HL-60 (cell line): ENCODE results near the gene AKAP13.

ENCODE experiments used
- DNase-seq, 2 experiments: peaks; one replicate each; pipeline ENCODE4 v3.0.0-alpha.2; 2010 to 2020; ENCODE audit warnings: low read depth in 1 of 2, low spot score in 1 of 2
- H3K27ac ChIP-seq: fragments of 250-450 bp; sonication (Bioruptor Pico); replicated peaks from 2 replicates; pipeline ENCODE4 v1.5.1; 2020; ENCODE audit warnings: mild to moderate bottlenecking, moderate library complexity
- H3K27me3 ChIP-seq: fragments of 250-450 bp; sonication (Bioruptor Pico); 2 replicates; pipeline ENCODE4 v1.5.1; 2021; ENCODE audit warnings: mild to moderate bottlenecking, moderate library complexity; ENCODE audit not compliant: insufficient read depth, poor library complexity, severe bottlenecking
- H3K4me3 ChIP-seq: replicated peaks from 2 replicates; pipeline ENCODE4 v1.5.1; 2011; ENCODE audit warnings: mild to moderate bottlenecking, control low read depth, low read length; ENCODE audit not compliant: insufficient read depth
- GABPA ChIP-seq: IDR thresholded peaks from 2 replicates; pipeline ENCODE4 v1.6.1; 2012; ENCODE audit warnings: low read depth
- POLR2AphosphoS5 ChIP-seq: IDR thresholded peaks from 2 replicates; pipeline ENCODE4 v1.6.1; 2012; ENCODE audit warnings: low read depth
- SPI1 ChIP-seq: IDR thresholded peaks from 2 replicates; pipeline ENCODE4 v1.6.1; 2012; ENCODE audit warnings: low read depth, mild to moderate bottlenecking, borderline replicate concordance
- TF ChIP-seq, protein P1 (sequence below): IDR thresholded peaks from one replicate; pipeline ENCODE4 v1.5.1; 2011; ENCODE audit warnings: low read length, control low read depth, inconsistent platforms; ENCODE audit not compliant: insufficient read depth
- TF ChIP-seq, protein P2 (sequence below): IDR thresholded peaks from 2 replicates; pipeline ENCODE4 v1.6.1; 2012; ENCODE audit warnings: low read depth; ENCODE audit not compliant: insufficient replicate concordance

AKAP13 gene

DNA sequence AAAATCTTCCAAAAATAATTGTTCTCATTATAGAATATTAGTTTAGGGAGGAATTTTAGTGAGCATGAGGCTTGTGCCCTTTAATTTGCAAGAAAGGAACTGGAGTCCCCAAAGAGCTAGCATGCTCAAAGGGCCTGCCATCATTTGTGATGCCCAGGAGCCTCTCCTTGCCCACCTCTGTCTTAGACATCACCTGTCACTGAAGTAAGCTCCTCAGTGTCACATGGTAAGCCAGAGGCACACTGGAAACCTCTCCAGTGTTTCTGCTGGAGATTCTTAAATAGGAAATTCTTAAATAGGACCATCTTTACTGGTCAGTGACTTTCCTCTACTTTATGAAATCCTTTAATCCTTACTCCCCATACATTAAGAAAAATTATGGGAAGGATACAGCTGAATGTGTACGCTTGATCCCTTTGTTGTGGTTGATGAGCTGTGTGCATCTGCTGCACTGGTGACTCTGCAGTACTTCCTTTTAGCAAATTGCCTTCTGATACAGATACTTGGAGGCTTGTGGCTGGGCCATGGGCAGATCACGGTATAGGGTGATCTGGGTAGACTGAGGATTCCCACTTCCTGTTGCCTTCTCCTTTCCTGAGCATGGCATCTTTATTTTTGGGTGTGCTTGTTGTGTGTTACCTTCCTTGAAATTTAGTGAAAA lies 216.9 kb downstream of the AKAP13 start:
- no peak for TF ChIP-seq GABPA
- no peak for TF ChIP-seq POLR2AphosphoS5
- no peak for TF ChIP-seq SPI1
- TF ChIP-seq, protein P1, sequence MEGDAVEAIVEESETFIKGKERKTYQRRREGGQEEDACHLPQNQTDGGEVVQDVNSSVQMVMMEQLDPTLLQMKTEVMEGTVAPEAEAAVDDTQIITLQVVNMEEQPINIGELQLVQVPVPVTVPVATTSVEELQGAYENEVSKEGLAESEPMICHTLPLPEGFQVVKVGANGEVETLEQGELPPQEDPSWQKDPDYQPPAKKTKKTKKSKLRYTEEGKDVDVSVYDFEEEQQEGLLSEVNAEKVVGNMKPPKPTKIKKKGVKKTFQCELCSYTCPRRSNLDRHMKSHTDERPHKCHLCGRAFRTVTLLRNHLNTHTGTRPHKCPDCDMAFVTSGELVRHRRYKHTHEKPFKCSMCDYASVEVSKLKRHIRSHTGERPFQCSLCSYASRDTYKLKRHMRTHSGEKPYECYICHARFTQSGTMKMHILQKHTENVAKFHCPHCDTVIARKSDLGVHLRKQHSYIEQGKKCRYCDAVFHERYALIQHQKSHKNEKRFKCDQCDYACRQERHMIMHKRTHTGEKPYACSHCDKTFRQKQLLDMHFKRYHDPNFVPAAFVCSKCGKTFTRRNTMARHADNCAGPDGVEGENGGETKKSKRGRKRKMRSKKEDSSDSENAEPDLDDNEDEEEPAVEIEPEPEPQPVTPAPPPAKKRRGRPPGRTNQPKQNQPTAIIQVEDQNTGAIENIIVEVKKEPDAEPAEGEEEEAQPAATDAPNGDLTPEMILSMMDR: no peak
- TF ChIP-seq, protein P2, sequence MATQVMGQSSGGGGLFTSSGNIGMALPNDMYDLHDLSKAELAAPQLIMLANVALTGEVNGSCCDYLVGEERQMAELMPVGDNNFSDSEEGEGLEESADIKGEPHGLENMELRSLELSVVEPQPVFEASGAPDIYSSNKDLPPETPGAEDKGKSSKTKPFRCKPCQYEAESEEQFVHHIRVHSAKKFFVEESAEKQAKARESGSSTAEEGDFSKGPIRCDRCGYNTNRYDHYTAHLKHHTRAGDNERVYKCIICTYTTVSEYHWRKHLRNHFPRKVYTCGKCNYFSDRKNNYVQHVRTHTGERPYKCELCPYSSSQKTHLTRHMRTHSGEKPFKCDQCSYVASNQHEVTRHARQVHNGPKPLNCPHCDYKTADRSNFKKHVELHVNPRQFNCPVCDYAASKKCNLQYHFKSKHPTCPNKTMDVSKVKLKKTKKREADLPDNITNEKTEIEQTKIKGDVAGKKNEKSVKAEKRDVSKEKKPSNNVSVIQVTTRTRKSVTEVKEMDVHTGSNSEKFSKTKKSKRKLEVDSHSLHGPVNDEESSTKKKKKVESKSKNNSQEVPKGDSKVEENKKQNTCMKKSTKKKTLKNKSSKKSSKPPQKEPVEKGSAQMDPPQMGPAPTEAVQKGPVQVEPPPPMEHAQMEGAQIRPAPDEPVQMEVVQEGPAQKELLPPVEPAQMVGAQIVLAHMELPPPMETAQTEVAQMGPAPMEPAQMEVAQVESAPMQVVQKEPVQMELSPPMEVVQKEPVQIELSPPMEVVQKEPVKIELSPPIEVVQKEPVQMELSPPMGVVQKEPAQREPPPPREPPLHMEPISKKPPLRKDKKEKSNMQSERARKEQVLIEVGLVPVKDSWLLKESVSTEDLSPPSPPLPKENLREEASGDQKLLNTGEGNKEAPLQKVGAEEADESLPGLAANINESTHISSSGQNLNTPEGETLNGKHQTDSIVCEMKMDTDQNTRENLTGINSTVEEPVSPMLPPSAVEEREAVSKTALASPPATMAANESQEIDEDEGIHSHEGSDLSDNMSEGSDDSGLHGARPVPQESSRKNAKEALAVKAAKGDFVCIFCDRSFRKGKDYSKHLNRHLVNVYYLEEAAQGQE: no peak
- Histone ChIP-seq H3K4me3 (no peak overlapping the region), H3K27ac (no peak overlapping the region), H3K27me3 (no peaks in the 10 kb centered on the region)
- DNase-seq: no peak

DNA sequence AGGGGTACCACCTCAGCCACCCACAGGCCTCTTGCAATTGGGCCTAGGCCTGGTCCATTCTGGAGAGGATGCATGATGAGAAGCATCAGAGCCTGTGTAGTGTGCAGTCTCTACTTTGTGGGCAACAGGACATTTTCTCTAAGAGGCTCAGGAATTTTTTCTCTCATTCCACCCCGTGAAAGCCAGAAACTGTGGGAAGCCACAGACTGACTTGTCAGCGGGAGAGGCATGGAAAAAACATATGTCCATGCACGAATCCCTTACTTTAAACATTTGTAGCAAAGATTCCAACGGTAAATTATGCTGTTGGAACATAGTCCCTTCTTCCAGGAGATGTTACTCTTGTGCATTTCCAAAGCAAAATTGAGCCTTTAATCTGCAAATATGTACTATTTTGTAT lies 217.8 kb downstream of the AKAP13 start:
- no peak for DNase-seq
- TF ChIP-seq, protein P2: no peak
- TF ChIP-seq GABPA (no peak), POLR2AphosphoS5 (no peak), SPI1 (no peak)
- TF ChIP-seq, protein P1: no peak
- Histone ChIP-seq H3K27me3 (no peaks in the 10 kb centered on the region), H3K4me3 (no peak overlapping the region), H3K27ac (no peak overlapping the region)

DNA sequence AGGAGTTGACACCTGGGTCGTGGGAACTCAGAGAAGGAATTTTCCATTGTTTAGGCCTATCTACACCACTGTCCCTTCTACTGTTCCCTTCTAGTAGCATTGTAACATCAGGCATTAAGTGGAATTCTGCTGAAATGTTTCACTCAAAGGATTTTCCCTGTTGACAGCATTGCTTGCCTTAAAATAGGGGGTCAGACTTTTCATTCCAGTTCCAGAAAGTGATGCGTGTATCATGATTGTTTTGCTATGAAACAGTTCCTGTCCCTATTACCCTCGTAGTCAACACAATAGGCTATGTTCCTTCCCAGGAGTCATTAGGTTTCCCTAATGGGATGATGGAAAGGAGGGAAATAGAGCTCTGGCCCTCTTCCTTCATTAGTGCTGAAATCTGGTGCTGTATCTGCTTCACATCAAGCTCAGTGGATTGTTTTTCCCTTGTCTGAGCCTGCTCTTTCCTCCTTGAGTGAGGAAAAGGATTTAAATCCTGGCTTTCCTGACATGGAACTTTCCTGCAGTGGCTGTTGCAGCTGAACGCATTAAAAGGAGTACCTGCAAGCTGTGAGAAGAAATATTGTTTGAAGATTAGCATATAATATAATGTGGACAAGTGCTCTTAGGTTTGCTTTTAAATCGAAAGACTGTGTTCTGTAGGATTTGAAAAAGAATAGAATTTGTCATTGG lies 218.5 kb downstream of the AKAP13 start:
- H3K27ac ChIP-seq: no peak overlapping the region
- H3K27me3 ChIP-seq: no peaks in the 10 kb centered on the region
- H3K4me3 ChIP-seq: no peak overlapping the region
- TF ChIP-seq, protein P2: no peak
- DNase-seq: no peak
